ENCODE data around the gene AUTS2.

The AUTS2 gene

GRCh38 chr7:69839782-69840181 lies 241.5 kb downstream of the AUTS2 start:
- Histone ChIP-seq H2AFZ (ENCODE audit: low read depth, low read length, severe bottlenecking) (no peak overlapping the region), H3K27ac (ENCODE audit: low read depth, low read length) (peak overlapping the region; percentile 43), H3K36me3 (ENCODE audit: low read length) (no peaks in the 10 kb centered on the region), H3K9me3 (ENCODE audit: insufficient read depth, low read length) (no peaks in the 10 kb centered on the region), H3F3A (ENCODE audit: insufficient read depth) (peaks cover 5% of the 10 kb centered on the region; the same call in 1 of the 2 replicates), H3K79me2 (ENCODE audit: insufficient read depth, low read length) (peaks cover 31% of the 10 kb centered on the region), H4K20me1 (ENCODE audit: low read depth, low read length) (peaks cover 17% of the 10 kb centered on the region; the same call in 1 of the 2 replicates), H3K9ac (ENCODE audit: low read length) (no peak overlapping the region), H3K4me3 (ENCODE audit: insufficient read depth, low read length, poor library complexity, severe bottlenecking) (no peak overlapping the region), H3K27me3 (ENCODE audit: low read length) (no peaks in the 10 kb centered on the region), H3K9me2 (replicated peaks; ENCODE audit: insufficient read depth, low read length) (no peaks in the 10 kb centered on the region), H3K4me2 (ENCODE audit: low read depth, low read length, poor library complexity, severe bottlenecking) (peak overlapping the region; percentile 41)
- TF ChIP-seq EZH2phosphoT487 (conservative IDR thresholded peaks at IDR 0.05; ENCODE audit: low read length), result no peak
- no peak for TF ChIP-seq CTCF (IDR thresholded peaks at IDR 0.05; ENCODE audit: insufficient read depth, low read length, poor library complexity, severe bottlenecking)

GRCh38 chr7:69840248-69840647 lies 242.0 kb downstream of the AUTS2 start:
- Histone ChIP-seq H3K36me3 (ENCODE audit: low read length) (no peaks in the 10 kb centered on the region), H3K9me2 (replicated peaks; ENCODE audit: insufficient read depth, low read length) (no peaks in the 10 kb centered on the region), H3K9me3 (ENCODE audit: insufficient read depth, low read length) (no peaks in the 10 kb centered on the region), H2AFZ (ENCODE audit: low read depth, low read length, severe bottlenecking) (no peak overlapping the region), H3K79me2 (ENCODE audit: insufficient read depth, low read length) (peaks cover 35% of the 10 kb centered on the region), H4K20me1 (ENCODE audit: low read depth, low read length) (peaks cover 17% of the 10 kb centered on the region; the same call in 1 of the 2 replicates), H3K27me3 (ENCODE audit: low read length) (no peaks in the 10 kb centered on the region), H3K27ac (ENCODE audit: low read depth, low read length) (peak overlapping the region; percentile 43), H3K9ac (ENCODE audit: low read length) (no peak overlapping the region), H3K4me3 (ENCODE audit: insufficient read depth, low read length, poor library complexity, severe bottlenecking) (no peak overlapping the region), H3F3A (ENCODE audit: insufficient read depth) (peaks cover 5% of the 10 kb centered on the region; the same call in 1 of the 2 replicates), H3K4me2 (ENCODE audit: low read depth, low read length, poor library complexity, severe bottlenecking) (peak overlapping the region; percentile 41)
- no peak for TF ChIP-seq CTCF (IDR thresholded peaks at IDR 0.05; ENCODE audit: insufficient read depth, low read length, poor library complexity, severe bottlenecking)
- TF ChIP-seq EZH2phosphoT487 (conservative IDR thresholded peaks at IDR 0.05; ENCODE audit: low read length), result no peak

- Histone ChIP-seq H3F3A (ENCODE audit: insufficient read depth) (peaks cover 5% of the 10 kb centered on the region; the same call in 1 of the 2 replicates), H3K27ac (ENCODE audit: low read depth, low read length) (no peak overlapping the region), H4K20me1 (ENCODE audit: low read depth, low read length) (peaks cover 17% of the 10 kb centered on the region; the same call in 1 of the 2 replicates), H3K36me3 (ENCODE audit: low read length) (no peaks in the 10 kb centered on the region), H3K9ac (ENCODE audit: low read length) (no peak overlapping the region), H2AFZ (ENCODE audit: low read depth, low read length, severe bottlenecking) (no peak overlapping the region), H3K9me2 (replicated peaks; ENCODE audit: insufficient read depth, low read length) (no peaks in the 10 kb centered on the region), H3K4me3 (ENCODE audit: insufficient read depth, low read length, poor library complexity, severe bottlenecking) (no peak overlapping the region), H3K27me3 (ENCODE audit: low read length) (no peaks in the 10 kb centered on the region), H3K9me3 (ENCODE audit: insufficient read depth, low read length) (no peaks in the 10 kb centered on the region), H3K79me2 (ENCODE audit: insufficient read depth, low read length) (peaks cover 32% of the 10 kb centered on the region), H3K4me2 (ENCODE audit: low read depth, low read length, poor library complexity, severe bottlenecking) (peak overlapping the region; percentile 15)
- no peak for TF ChIP-seq EZH2phosphoT487 (conservative IDR thresholded peaks at IDR 0.05; ENCODE audit: low read length)
- TF ChIP-seq CTCF (IDR thresholded peaks at IDR 0.05; ENCODE audit: insufficient read depth, low read length, poor library complexity, severe bottlenecking), result no peak
These were observed 245.4 kb downstream of the AUTS2 start for GRCh38 chr7:69843653-69844052.

Data from SU-DHL-6 (cell line).